HCT116 (cell line): ENCODE measurements around the gene PDSS2. TPM values are rescaled to one million over a fixed set of nuclear protein-coding genes. Genes with fewer than 3 reads are reported as not detected.

ENCODE experiments used
- ATAC-seq: fragments of 200-7000 bp; cut with Tn5 transposase; 2 replicates; pipeline ENCODE4 v1.9.1; 2020; ENCODE audit warnings: mild to moderate bottlenecking, moderate library complexity
- BruUV-seq: library from RNA; stranded (reverse); fragments of 400-500 nt; replicated peaks from 2 replicates; lab custom pipeline; 2021; lab: Mats Ljungman, UMichigan
- CTCF ChIA-PET: fragments of 300-600 bp; sonication (Branson Sonifier 250); formaldehyde crosslinking; loops from one replicate; lab custom pipeline; 2021; ENCODE audit warnings: antibody characterized with exemption; lab: Charles Lee
- POLR2A ChIA-PET: fragments of 300-600, 350-600 bp; sonication (Branson Sonifier 250); formaldehyde crosslinking; loops from one replicate; lab custom pipeline; 2021; ENCODE audit warnings: antibody characterized with exemption; lab: Charles Lee
- RAD21 ChIA-PET, 2 experiments: fragments of 300-600 bp; sonication (Branson Sonifier 250); formaldehyde crosslinking; loops; one replicate each; lab custom pipeline; 2023; ENCODE audit warnings: low total read pairs in 2 of 2; ENCODE audit not compliant: uncharacterized antibody in 2 of 2, unreplicated experiment in 2 of 2, low non-redundant PET in 1 of 2; lab: Charles Lee
- DNase-seq: peaks from one replicate; pipeline ENCODE4 v3.0.0-alpha.2; 2010; ENCODE audit warnings: low read depth, low spot score
- H2AFZ ChIP-seq: fragments of 200-600 bp; shearing (Covaris generic), sonication (generic); 2 replicates; pipeline ENCODE4 v1.6.1; 2017; ENCODE audit warnings: low read depth, mixed run types, mixed read lengths, antibody characterized with exemption, low read length; ENCODE audit not compliant: poor library complexity, severe bottlenecking
- H3K27ac ChIP-seq: 2 replicates; pipeline ENCODE4 v1.5.1; 2012; ENCODE audit warnings: low read depth, low read length
- H3K27me3 ChIP-seq: fragments of 200-600 bp; sonication (generic); 2 replicates; pipeline ENCODE4 v1.6.1; 2016; ENCODE audit warnings: mixed run types, low read length, mixed read lengths; ENCODE audit not compliant: insufficient read depth
- H3K36me3 ChIP-seq, 2 experiments: fragments of 200-500 bp in 1 of 2; fragments of 200-600 bp in 1 of 2; sonication (Bioruptor generic) in 1 of 2; sonication (generic) in 1 of 2; 2 replicates each; pipeline versions ENCODE4 v1.5.1 to v1.6.1; 2014 to 2016; ENCODE audit warnings: low read length in 2 of 2, inconsistent platforms in 1 of 2, mixed read lengths in 1 of 2, mixed run types in 1 of 2; ENCODE audit not compliant: insufficient read depth in 2 of 2, control insufficient read depth in 1 of 2
- H3K4me1 ChIP-seq, 2 experiments: fragments of 200-600 bp in 1 of 2; sonication (generic) in 1 of 2; 2 replicates each; pipeline versions ENCODE4 v1.5.1 to v1.6.1; 2012 to 2017; ENCODE audit warnings: low read length in 2 of 2, inconsistent platforms in 1 of 2, mild to moderate bottlenecking in 1 of 2, mixed read lengths in 1 of 2, mixed run types in 1 of 2, moderate library complexity in 1 of 2; ENCODE audit not compliant: insufficient read depth in 2 of 2, control insufficient read depth in 1 of 2
- H3K4me2 ChIP-seq: fragments of 200-600 bp; sonication (generic); 2 replicates; pipeline ENCODE4 v1.6.1; 2017; ENCODE audit warnings: mixed run types, low read length, mixed read lengths
- H3K4me3 ChIP-seq, 2 experiments: fragments of 200-600 bp in 1 of 2; sonication (generic) in 1 of 2; replicated peaks in 1 of 2; 2 replicates each; pipeline ENCODE4 v1.5.1; 2011 to 2016; ENCODE audit warnings: low read length in 2 of 2, control low read depth in 1 of 2, low read depth in 1 of 2, mild to moderate bottlenecking in 1 of 2, mixed read lengths in 1 of 2, mixed run types in 1 of 2
- H3K79me2 ChIP-seq: fragments of 200-600 bp; sonication (generic); 2 replicates; pipeline ENCODE4 v1.6.1; 2017; ENCODE audit warnings: mild to moderate bottlenecking, mixed run types, low read length, moderate library complexity, mixed read lengths; ENCODE audit not compliant: insufficient read depth
- H3K9ac ChIP-seq: fragments of 200-600 bp; sonication (generic); 2 replicates; pipeline ENCODE4 v1.6.1; 2016; ENCODE audit warnings: low read length, mixed read lengths
- H3K9me2 ChIP-seq: fragments of 200-600 bp; sonication (generic), shearing (Covaris generic); 2 replicates; pipeline ENCODE4 v1.6.1; 2017; ENCODE audit warnings: mixed run types, mild to moderate bottlenecking, moderate library complexity; ENCODE audit not compliant: insufficient read depth
- H3K9me3 ChIP-seq, 2 experiments: fragments of 200-500 bp in 1 of 2; fragments of 200-600 bp in 1 of 2; sonication (Bioruptor generic) in 1 of 2; sonication (generic) in 1 of 2; 2 replicates each; pipeline ENCODE4 v1.6.1; 2014 to 2017; ENCODE audit warnings: low read length in 2 of 2, mixed read lengths in 2 of 2, inconsistent platforms in 1 of 2, low read depth in 1 of 2, mild to moderate bottlenecking in 1 of 2, mixed run types in 1 of 2, moderate library complexity in 1 of 2; ENCODE audit not compliant: control insufficient read depth in 1 of 2, insufficient read depth in 1 of 2
- H4K20me1 ChIP-seq: fragments of 200-600 bp; sonication (generic), shearing (Covaris generic); 2 replicates; pipeline ENCODE4 v1.6.1; 2017; ENCODE audit warnings: mixed run types, mild to moderate bottlenecking, moderate library complexity; ENCODE audit not compliant: insufficient read depth
- CBX3 ChIP-seq: IDR thresholded peaks from 2 replicates; pipeline ENCODE4 v1.6.1; 2012; ENCODE audit warnings: low read depth
- CEBPB ChIP-seq: IDR thresholded peaks from 2 replicates; pipeline ENCODE4 v1.6.1; 2012; ENCODE audit warnings: low read depth
- ELF1 ChIP-seq: IDR thresholded peaks from 2 replicates; pipeline ENCODE4 v1.6.1; 2012; ENCODE audit warnings: low read depth, borderline replicate concordance
- POLR2A ChIP-seq: IDR thresholded peaks from 2 replicates; pipeline ENCODE4 v1.7.0; 2011; ENCODE audit warnings: borderline replicate concordance; ENCODE audit not compliant: insufficient read depth, insufficient read length; ENCODE audit errors: extremely low read depth
- SRF ChIP-seq: IDR thresholded peaks from 2 replicates; pipeline ENCODE4 v1.6.1; 2012; ENCODE audit warnings: low read depth
- TCF7L2 ChIP-seq: IDR thresholded peaks from 2 replicates; pipeline ENCODE4 v1.7.0; 2011; ENCODE audit warnings: borderline replicate concordance, inconsistent platforms; ENCODE audit not compliant: insufficient read depth, insufficient read length; ENCODE audit errors: extremely low read depth
- ZFX ChIP-seq: fragments of 450-650 bp; IDR thresholded peaks from 2 replicates; pipeline ENCODE4 v1.6.1; 2017
- intact Hi-C: fragments of 100-400 bp; cut with micrococcal nuclease; formaldehyde crosslinking; loops from 2 replicates; pipeline ENCODE4 v1.10.0; 2022
- total RNA-seq: library from RNA; stranded (reverse); gene quantifications from one replicate; pipeline ENCODE4 v1.2.1, GENCODE V29; 2021; ENCODE audit not compliant: unreplicated experiment
- TF ChIP-seq, protein P1 (sequence below): IDR thresholded peaks from 2 replicates; pipeline ENCODE4 v1.6.1; 2012
- TF ChIP-seq, protein P2 (sequence below), 3 experiments: fragments of 200-600 bp in 1 of 3; sonication (generic) in 1 of 3; IDR thresholded peaks in 2 of 3; conservative IDR thresholded peaks in 1 of 3; 2 replicates each; pipeline ENCODE4 v1.5.1; 2012 to 2017; ENCODE audit warnings: low read depth in 2 of 3, low read length in 2 of 3, antibody characterized with exemption in 1 of 3, borderline replicate concordance in 1 of 3, control low read depth in 1 of 3, mild to moderate bottlenecking in 1 of 3, mixed read lengths in 1 of 3, mixed run types in 1 of 3, moderate library complexity in 1 of 3; ENCODE audit not compliant: insufficient read depth in 1 of 3
- TF ChIP-seq, protein P3 (sequence below): IDR thresholded peaks from 2 replicates; pipeline ENCODE4 v1.6.1; 2012
- TF ChIP-seq, protein P4 (sequence below): IDR thresholded peaks from 2 replicates; pipeline ENCODE4 v1.6.1; 2011; ENCODE audit warnings: mild to moderate bottlenecking, low read length, moderate library complexity; ENCODE audit not compliant: insufficient replicate concordance; ENCODE audit errors: extremely low read depth

The PDSS2 gene
- total RNA-seq, 1 experiment from 2014 or later: 12.2 TPM

DNA sequence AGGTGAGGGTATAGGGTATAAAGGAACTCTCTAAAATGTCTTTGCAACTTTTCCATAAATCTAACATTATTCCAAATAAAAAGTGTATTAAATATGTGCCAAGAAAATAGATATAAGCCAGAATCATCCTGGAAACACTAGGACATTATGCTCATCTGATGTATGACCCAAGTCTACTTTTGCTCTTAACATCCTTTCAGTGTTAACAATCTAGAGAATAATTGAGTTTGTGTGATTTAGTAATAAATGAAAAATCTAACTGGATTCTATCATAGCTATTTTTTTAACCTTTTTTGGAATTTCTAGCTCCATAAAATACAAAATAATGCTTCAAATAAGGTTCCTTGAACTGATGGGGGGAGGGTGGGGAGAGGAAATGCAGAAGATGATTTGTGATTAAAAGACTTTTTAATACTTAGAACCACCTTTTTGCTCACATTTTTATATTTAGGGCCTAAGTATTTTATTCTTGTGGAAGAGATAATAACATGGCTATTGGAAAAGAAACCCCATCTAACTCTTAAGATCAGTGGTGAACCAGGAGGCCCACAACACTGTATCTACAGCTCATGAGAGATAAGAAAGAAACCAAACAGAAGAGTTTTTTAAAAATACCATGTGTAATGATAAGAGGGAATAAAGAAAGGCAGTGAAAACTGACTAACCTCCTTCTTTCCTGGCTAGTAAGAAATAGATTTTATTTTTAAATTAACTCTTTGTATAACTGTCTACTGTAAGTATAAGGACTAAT lies 68.5 kb downstream of the PDSS2 start:
- H2AFZ ChIP-seq: no peak overlapping the region
- H3K4me3 ChIP-seq: no peak overlapping the region
- TF ChIP-seq POLR2A: no peak
- TF ChIP-seq, protein P1, sequence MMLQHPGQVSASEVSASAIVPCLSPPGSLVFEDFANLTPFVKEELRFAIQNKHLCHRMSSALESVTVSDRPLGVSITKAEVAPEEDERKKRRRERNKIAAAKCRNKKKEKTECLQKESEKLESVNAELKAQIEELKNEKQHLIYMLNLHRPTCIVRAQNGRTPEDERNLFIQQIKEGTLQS: no peak
- TF ChIP-seq, protein P2, sequence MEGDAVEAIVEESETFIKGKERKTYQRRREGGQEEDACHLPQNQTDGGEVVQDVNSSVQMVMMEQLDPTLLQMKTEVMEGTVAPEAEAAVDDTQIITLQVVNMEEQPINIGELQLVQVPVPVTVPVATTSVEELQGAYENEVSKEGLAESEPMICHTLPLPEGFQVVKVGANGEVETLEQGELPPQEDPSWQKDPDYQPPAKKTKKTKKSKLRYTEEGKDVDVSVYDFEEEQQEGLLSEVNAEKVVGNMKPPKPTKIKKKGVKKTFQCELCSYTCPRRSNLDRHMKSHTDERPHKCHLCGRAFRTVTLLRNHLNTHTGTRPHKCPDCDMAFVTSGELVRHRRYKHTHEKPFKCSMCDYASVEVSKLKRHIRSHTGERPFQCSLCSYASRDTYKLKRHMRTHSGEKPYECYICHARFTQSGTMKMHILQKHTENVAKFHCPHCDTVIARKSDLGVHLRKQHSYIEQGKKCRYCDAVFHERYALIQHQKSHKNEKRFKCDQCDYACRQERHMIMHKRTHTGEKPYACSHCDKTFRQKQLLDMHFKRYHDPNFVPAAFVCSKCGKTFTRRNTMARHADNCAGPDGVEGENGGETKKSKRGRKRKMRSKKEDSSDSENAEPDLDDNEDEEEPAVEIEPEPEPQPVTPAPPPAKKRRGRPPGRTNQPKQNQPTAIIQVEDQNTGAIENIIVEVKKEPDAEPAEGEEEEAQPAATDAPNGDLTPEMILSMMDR (IDR thresholded peaks at IDR 0.05 in 2 of 3, conservative IDR thresholded peaks at IDR 0.05 in 1 of 3; ENCODE audit: borderline replicate concordance in 1 of 3, insufficient read depth in 1 of 3, low read depth in 2 of 3, low read length in 2 of 3): no peak
- H3K4me1 ChIP-seq: no peaks in the 10 kb centered on the region
- ChIA-PET CTCF (no interaction called here), RAD21 (no interaction called here), POLR2A (no interaction called here)
- no peak for DNase-seq
- no peaks in the 10 kb centered on the region for H4K20me1 ChIP-seq
- no peak overlapping the region for H3K27ac ChIP-seq
- no peaks in the 10 kb centered on the region for H3K36me3 ChIP-seq
- no peak overlapping the region for H3K4me2 ChIP-seq
- no peaks in the 10 kb centered on the region for H3K27me3 ChIP-seq
- no TSS peak for BruUV-seq
- H3K9me2 ChIP-seq: no peaks in the 10 kb centered on the region
- no peaks in the 10 kb centered on the region for H3K79me2 ChIP-seq
- intact Hi-C loops: no loop called here
- H3K9me3 ChIP-seq: no peaks in the 10 kb centered on the region
- no peak for ATAC-seq
- H3K9ac ChIP-seq: no peak overlapping the region

DNA sequence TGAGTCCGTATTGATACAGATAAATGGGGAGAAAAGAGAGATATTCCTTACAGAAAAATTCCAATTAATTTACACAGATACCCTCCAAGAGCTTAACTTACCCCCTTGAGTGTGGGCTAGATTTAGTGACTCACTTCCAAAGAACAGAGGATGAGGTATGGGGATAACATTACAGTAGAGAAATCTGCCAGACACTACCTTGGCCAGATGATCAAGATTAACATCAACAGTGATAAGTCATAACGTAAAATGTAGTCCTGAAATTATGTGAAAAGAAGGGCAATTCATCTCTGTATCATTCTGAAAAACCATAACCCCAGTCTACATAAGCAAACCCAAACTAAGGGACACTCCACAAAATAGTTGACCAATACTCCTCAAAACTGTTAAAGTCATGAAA lies 69.3 kb downstream of the PDSS2 start:
- Histone ChIP-seq H3K79me2 (no peaks in the 10 kb centered on the region), H3K27ac (no peak overlapping the region), H4K20me1 (no peaks in the 10 kb centered on the region), H3K9me3 (no peaks in the 10 kb centered on the region), H3K9ac (no peak overlapping the region), H3K27me3 (no peaks in the 10 kb centered on the region), H3K9me2 (no peaks in the 10 kb centered on the region), H3K4me1 (no peaks in the 10 kb centered on the region), H2AFZ (no peak overlapping the region), H3K4me3 (no peak overlapping the region), H3K36me3 (no peaks in the 10 kb centered on the region), H3K4me2 (no peak overlapping the region)
- no peak for DNase-seq
- intact Hi-C loops: no loop called here
- RAD21 ChIA-PET: no interaction called here
- CTCF ChIA-PET: interaction anchor here (1.5 kb wide), 1 partner anchor 72 kb away, joined by 3 read pairs; no protein-coding TSS in a partner anchor
- ATAC-seq: no peak
- no TSS peak for BruUV-seq
- POLR2A ChIA-PET: no interaction called here
- TF ChIP-seq ZFX (no peak), CEBPB (no peak), CBX3 (no peak), ELF1 (no peak), POLR2A (no peak), SRF (no peak), TCF7L2 (no peak)
- TF ChIP-seq, protein P3, sequence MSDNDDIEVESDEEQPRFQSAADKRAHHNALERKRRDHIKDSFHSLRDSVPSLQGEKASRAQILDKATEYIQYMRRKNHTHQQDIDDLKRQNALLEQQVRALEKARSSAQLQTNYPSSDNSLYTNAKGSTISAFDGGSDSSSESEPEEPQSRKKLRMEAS: no peak
- TF ChIP-seq, protein P2 (IDR thresholded peaks at IDR 0.05 in 2 of 3, conservative IDR thresholded peaks at IDR 0.05 in 1 of 3; ENCODE audit: borderline replicate concordance in 1 of 3, insufficient read depth in 1 of 3, low read depth in 2 of 3, low read length in 2 of 3): no peak
- TF ChIP-seq, protein P4, sequence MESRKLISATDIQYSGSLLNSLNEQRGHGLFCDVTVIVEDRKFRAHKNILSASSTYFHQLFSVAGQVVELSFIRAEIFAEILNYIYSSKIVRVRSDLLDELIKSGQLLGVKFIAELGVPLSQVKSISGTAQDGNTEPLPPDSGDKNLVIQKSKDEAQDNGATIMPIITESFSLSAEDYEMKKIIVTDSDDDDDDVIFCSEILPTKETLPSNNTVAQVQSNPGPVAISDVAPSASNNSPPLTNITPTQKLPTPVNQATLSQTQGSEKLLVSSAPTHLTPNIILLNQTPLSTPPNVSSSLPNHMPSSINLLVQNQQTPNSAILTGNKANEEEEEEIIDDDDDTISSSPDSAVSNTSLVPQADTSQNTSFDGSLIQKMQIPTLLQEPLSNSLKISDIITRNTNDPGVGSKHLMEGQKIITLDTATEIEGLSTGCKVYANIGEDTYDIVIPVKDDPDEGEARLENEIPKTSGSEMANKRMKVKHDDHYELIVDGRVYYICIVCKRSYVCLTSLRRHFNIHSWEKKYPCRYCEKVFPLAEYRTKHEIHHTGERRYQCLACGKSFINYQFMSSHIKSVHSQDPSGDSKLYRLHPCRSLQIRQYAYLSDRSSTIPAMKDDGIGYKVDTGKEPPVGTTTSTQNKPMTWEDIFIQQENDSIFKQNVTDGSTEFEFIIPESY: no peak
